ENCODE measurements around the gene CCDC78.

The CCDC78 gene

GRCh38 chr16:726438-727290 lies at the start of gene CCDC78, which contains the start of gene HAGHL:
CCDC78 (minus strand) TSS chr16:726443; CDS start chr16:726367, 76 bp downstream.
HAGHL (plus strand) TSS chr16:727106; CDS start chr16:727510, 404 bp downstream.
- DNase-seq, result no peak

- DNase-seq, result no peak
Measured at GRCh38 chr16:775236-775796, 49.1 kb upstream of the CCDC78 start.

- DNase-seq, result no peak
Measured at GRCh38 chr16:774086-775001, 48.1 kb upstream of the CCDC78 start.

- DNase-seq, result no peak
Measured at GRCh38 chr16:772959-773358, 46.7 kb upstream of the CCDC78 start.

- no peak for DNase-seq
Measured at GRCh38 chr16:770411-770810, 44.2 kb upstream of the CCDC78 start.

GRCh38 chr16:769934-770333 lies 43.7 kb upstream of the CCDC78 start:
- no peak for DNase-seq

GRCh38 chr16:769184-769784 lies 43.0 kb upstream of the CCDC78 start:
- no peak for DNase-seq

- no peak for DNase-seq
Measured at GRCh38 chr16:768428-768827, 42.2 kb upstream of the CCDC78 start.

GRCh38 chr16:767743-768235 lies 41.5 kb upstream of the CCDC78 start:
- no peak for DNase-seq

- no peak for DNase-seq
Measured at GRCh38 chr16:766820-767640, 40.8 kb upstream of the CCDC78 start.

- no peak for DNase-seq
Measured at GRCh38 chr16:766008-766819, 40.0 kb upstream of the CCDC78 start.

- no peak for DNase-seq
Measured at GRCh38 chr16:765488-765865, 39.2 kb upstream of the CCDC78 start.

- no peak for DNase-seq
Measured at GRCh38 chr16:764848-765487, 38.7 kb upstream of the CCDC78 start.

GRCh38 chr16:764184-764750 lies 38.0 kb upstream of the CCDC78 start:
- DNase-seq, result no peak

GRCh38 chr16:763369-764183 lies 37.3 kb upstream of the CCDC78 start:
- DNase-seq, result no peak

- DNase-seq, result no peak
Measured at GRCh38 chr16:762595-763268, 36.5 kb upstream of the CCDC78 start.

GRCh38 chr16:761625-762513 lies 35.6 kb upstream of the CCDC78 start:
- no peak for DNase-seq

All from NCI-H1694 (cell line).